ENCODE measurements around the gene LY6G5C. TPM values are rescaled to one million over a fixed set of nuclear protein-coding genes. Genes with fewer than 3 reads are reported as not detected.

LY6G5C gene
- polyA plus RNA-seq, 3 donors, result 4.8 to 7.3 (median 5.8) TPM

DNA sequence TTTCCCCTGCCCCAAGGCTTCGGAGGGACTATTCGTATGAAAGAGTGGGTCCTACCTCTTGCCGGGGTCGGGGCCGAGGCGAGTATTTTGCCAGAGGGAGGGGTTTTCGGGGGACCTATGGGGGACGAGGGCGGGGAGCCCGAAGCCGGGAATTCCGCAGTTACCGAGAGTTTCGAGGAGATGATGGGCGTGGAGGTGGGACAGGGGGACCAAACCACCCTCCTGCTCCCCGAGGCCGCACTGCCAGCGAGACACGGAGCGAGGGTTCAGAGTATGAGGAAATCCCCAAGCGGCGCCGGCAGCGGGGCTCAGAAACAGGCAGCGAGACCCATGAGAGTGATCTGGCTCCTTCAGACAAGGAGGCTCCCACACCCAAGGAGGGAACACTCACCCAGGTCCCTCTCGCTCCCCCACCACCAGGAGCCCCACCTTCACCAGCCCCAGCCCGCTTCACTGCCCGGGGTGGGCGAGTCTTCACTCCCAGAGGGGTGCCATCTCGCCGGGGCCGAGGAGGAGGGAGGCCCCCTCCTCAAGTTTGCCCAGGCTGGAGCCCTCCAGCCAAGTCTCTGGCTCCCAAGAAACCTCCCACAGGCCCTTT is 49.1 kb downstream of the LY6G5C start:
- no peak overlapping the region for H3K27ac ChIP-seq (ENCODE audit: low read depth in 1 of 2, low read length in 2 of 2)
- DNase-seq, result no peak
- peaks cover 41% of the 10 kb centered on the region for H3K79me2 ChIP-seq (ENCODE audit: insufficient read depth, low read length)
- Mint-ChIP-seq H3K4me1 (no peaks in the 10 kb centered on the region), H3K27ac (no peak overlapping the region), H3K27me3 (ENCODE audit: low read depth in 3 of 3) (peaks cover 0 to 3% (median 0%) of the 10 kb centered on the region in 3 donors), H3K36me3 (peaks cover 94 to 99% of the 10 kb centered on the region in 2 donors), H3K4me3 (no peak overlapping the region), H3K9me3 (no peaks in the 10 kb centered on the region)
- H3K4me3 ChIP-seq (replicated peaks in 1 of 3; ENCODE audit: low read depth in 2 of 3, low read length in 3 of 3), result no peak overlapping the region
- intact Hi-C loops (cut with micrococcal nuclease), result no loop called here
- no peak overlapping the region for H3K4me2 ChIP-seq (replicated peaks; ENCODE audit: extremely low read depth, low read length, poor library complexity, severe bottlenecking)
- peaks cover 89% of the 10 kb centered on the region for H4K20me1 ChIP-seq (ENCODE audit: insufficient read depth, low read length)
- H3K9me3 ChIP-seq (replicated peaks in 1 of 2; ENCODE audit: control insufficient read depth in 1 of 2, insufficient read depth in 1 of 2, low read length in 2 of 2), result no peaks in the 10 kb centered on the region
- H3K9ac ChIP-seq (ENCODE audit: insufficient read depth, low read length, poor library complexity, severe bottlenecking), result no peak overlapping the region
- no peaks in the 10 kb centered on the region for H3K27me3 ChIP-seq (ENCODE audit: control insufficient read depth in 2 of 2, insufficient read depth in 2 of 2, low read length in 2 of 2)
- no peak overlapping the region for H2AFZ ChIP-seq (ENCODE audit: insufficient read depth, low read depth, low read length, poor library complexity, severe bottlenecking)
- 93% methylated on average over 18 of the region's 32 CpGs for WGBS (ENCODE audit: insufficient coverage)
- peaks cover 97 to 100% of the 10 kb centered on the region in 2 donors for H3K36me3 ChIP-seq (replicated peaks in 1 of 2; ENCODE audit: control insufficient read depth in 1 of 2, insufficient read depth in 2 of 2, low read length in 2 of 2)
- no peaks in the 10 kb centered on the region for H3K4me1 ChIP-seq (ENCODE audit: control insufficient read depth in 1 of 2, insufficient read depth in 2 of 2, low read length in 2 of 2)
- TF ChIP-seq, protein P1, sequence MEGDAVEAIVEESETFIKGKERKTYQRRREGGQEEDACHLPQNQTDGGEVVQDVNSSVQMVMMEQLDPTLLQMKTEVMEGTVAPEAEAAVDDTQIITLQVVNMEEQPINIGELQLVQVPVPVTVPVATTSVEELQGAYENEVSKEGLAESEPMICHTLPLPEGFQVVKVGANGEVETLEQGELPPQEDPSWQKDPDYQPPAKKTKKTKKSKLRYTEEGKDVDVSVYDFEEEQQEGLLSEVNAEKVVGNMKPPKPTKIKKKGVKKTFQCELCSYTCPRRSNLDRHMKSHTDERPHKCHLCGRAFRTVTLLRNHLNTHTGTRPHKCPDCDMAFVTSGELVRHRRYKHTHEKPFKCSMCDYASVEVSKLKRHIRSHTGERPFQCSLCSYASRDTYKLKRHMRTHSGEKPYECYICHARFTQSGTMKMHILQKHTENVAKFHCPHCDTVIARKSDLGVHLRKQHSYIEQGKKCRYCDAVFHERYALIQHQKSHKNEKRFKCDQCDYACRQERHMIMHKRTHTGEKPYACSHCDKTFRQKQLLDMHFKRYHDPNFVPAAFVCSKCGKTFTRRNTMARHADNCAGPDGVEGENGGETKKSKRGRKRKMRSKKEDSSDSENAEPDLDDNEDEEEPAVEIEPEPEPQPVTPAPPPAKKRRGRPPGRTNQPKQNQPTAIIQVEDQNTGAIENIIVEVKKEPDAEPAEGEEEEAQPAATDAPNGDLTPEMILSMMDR (IDR thresholded peaks at IDR 0.05), result no peak

DNA sequence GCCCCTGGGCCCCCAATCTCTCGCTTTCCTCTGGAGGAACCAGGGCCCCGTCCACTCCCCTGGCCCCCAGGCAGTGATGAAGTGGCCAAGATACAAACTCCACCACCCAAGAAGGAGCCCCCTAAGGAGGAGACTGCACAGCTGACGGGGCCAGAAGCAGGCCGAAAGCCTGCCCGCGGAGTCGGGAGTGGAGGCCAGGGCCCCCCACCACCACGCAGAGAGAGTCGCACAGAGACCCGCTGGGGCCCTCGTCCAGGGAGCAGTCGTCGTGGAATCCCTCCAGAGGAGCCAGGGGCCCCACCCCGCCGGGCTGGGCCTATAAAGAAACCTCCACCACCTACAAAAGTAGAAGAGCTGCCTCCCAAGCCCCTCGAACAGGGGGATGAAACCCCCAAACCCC is 49.7 kb downstream of the LY6G5C start:
- Histone ChIP-seq H3K27ac (ENCODE audit: low read depth in 1 of 2, low read length in 2 of 2) (no peak overlapping the region), H3K4me2 (replicated peaks; ENCODE audit: extremely low read depth, low read length, poor library complexity, severe bottlenecking) (no peak overlapping the region), H3K9me3 (replicated peaks in 1 of 2; ENCODE audit: control insufficient read depth in 1 of 2, insufficient read depth in 1 of 2, low read length in 2 of 2) (no peaks in the 10 kb centered on the region), H3K4me3 (replicated peaks in 1 of 3; ENCODE audit: low read depth in 2 of 3, low read length in 3 of 3) (no peak overlapping the region), H3K4me1 (ENCODE audit: control insufficient read depth in 1 of 2, insufficient read depth in 2 of 2, low read length in 2 of 2) (no peaks in the 10 kb centered on the region), H3K9ac (ENCODE audit: insufficient read depth, low read length, poor library complexity, severe bottlenecking) (no peak overlapping the region), H4K20me1 (ENCODE audit: insufficient read depth, low read length) (peaks cover 86% of the 10 kb centered on the region), H3K79me2 (ENCODE audit: insufficient read depth, low read length) (peaks cover 47% of the 10 kb centered on the region), H2AFZ (ENCODE audit: insufficient read depth, low read depth, low read length, poor library complexity, severe bottlenecking) (no peak overlapping the region), H3K36me3 (replicated peaks in 1 of 2; ENCODE audit: control insufficient read depth in 1 of 2, insufficient read depth in 2 of 2, low read length in 2 of 2) (peaks cover 97 to 100% of the 10 kb centered on the region in 2 donors), H3K27me3 (ENCODE audit: control insufficient read depth in 2 of 2, insufficient read depth in 2 of 2, low read length in 2 of 2) (no peaks in the 10 kb centered on the region)
- intact Hi-C loops (cut with micrococcal nuclease), result no loop called here
- Mint-ChIP-seq H3K4me3 (no peak overlapping the region), H3K9me3 (no peaks in the 10 kb centered on the region), H3K36me3 (peaks cover 94 to 99% of the 10 kb centered on the region in 2 donors), H3K27me3 (ENCODE audit: low read depth in 3 of 3) (peaks cover 0 to 3% (median 0%) of the 10 kb centered on the region in 3 donors), H3K27ac (peak overlapping the region in 1 of 7 donors; percentile 11), H3K4me1 (no peaks in the 10 kb centered on the region)
- TF ChIP-seq, protein P1 (IDR thresholded peaks at IDR 0.05), result no peak
- 85% methylated on average over 4 of the region's 16 CpGs for WGBS (ENCODE audit: insufficient coverage)
- DNase-seq, result no peak

Data from CD14-positive monocyte (primary cell).